ENCODE measurements around the gene HEMK1.
A peak's percentile ranks its signal among the peaks of the same experiment; 100 is the strongest.

The HEMK1 gene

GRCh38 chr3:50617096-50617791, 47.9 kb downstream of the HEMK1 start, which contains the start of gene MAPKAPK3:
TSS of gene MAPKAPK3 (plus strand) at chr3:50617151. CDS start at chr3:50617566, 415 bp downstream.
- peak; percentile 69 for DNase-seq

GRCh38 chr3:50617911-50618481, 48.7 kb downstream of the HEMK1 start:
- DNase-seq, result peak; percentile 45

DNA sequence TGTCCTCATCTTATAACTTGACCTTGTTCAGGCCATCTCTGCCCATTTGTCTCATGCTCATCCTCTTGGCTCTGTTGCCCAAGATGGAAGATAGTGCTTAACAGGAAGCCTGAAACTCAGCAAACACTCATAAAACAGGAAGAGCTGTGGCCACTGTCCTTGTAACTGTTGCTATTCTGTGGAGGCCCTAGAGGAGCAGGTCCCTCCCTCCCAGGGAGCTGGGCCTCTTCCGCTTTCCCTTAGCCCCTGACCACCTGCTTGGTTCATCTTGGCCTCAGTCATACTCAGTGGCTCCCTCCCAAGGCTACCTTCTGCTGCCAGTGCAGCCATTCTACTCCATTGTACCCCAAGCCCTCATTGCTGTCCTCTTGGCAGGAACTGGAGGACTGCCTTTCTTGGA, 51.1 kb downstream of the HEMK1 start:
- no peak for DNase-seq

GRCh38 chr3:50620820-50621219, 51.5 kb downstream of the HEMK1 start:
- DNase-seq, result no peak

DNA sequence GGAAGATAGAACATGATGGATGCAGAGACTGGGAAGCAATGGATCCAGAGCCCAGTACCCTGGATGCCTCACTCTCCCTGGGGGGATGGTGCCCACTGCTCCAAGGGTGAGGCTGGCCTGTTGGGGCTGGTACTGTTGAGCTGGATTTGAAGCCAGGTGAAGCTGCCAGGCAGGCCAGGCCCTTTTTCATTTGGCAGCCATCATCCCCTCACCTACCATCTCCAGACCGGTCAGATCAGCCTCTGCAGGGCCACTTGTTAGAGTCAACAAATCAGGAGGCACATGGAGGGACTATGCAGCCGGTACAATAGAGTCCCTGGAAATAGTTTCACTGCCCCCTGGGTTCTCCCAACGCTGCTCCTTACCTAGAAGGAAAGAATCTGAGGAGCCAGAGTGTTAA, 53.6 kb downstream of the HEMK1 start:
- no peak for DNase-seq

DNA sequence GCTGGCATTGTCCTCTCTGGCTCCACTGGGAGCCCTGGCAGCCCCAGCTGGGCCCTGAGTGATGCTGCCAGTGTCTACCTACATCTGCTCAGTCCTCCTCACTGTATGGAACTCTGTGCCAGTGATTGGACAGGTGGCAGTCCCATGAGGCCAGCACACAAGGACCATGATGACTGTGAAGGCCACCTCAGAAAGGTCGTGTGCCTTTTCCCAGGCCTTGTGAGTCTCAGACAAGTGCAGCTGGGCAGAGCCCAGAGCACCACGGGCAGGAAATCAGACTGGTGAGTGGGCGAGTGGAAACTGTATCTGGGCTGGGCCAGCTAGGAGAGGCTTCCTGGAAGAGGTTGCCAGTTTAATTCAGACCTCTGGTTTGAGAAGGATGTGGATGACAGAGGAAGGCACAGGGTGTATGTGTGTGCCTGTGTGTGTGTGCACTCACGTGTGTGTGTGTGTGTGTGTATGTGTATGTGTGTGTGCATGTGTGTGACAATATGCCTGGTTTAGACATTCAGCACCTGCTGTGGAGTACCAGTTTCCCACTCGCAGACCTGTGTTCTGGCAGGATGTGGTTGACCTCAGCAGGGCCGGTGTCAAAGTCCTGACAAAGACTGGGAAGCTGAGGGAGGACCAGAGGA, 54.6 kb downstream of the HEMK1 start:
- no peak for DNase-seq

DNA sequence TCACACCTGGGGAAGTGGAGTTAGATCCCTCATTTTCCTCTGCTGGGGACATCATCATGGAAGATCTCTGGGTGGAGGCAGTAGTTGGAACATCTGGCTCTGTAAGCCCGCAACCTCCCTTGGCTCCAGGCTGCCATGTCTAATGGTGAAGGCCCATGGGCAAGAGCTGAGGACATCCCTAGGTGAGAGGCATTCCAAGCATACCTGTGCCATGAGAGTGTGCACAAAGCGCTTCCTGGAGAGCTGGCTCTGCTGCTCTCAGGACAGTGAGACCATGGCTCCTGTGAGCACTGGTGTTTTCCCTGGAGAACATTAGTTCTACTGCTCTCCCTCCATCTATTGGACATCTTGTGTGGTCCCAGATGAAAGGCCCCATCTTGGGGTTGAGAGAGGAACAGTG, 55.3 kb downstream of the HEMK1 start:
- DNase-seq, result no peak

GRCh38 chr3:50625231-50626182, 56.2 kb downstream of the HEMK1 start:
- DNase-seq, result no peak

GRCh38 chr3:50626401-50626800, 57.1 kb downstream of the HEMK1 start:
- DNase-seq, result no peak

DNA sequence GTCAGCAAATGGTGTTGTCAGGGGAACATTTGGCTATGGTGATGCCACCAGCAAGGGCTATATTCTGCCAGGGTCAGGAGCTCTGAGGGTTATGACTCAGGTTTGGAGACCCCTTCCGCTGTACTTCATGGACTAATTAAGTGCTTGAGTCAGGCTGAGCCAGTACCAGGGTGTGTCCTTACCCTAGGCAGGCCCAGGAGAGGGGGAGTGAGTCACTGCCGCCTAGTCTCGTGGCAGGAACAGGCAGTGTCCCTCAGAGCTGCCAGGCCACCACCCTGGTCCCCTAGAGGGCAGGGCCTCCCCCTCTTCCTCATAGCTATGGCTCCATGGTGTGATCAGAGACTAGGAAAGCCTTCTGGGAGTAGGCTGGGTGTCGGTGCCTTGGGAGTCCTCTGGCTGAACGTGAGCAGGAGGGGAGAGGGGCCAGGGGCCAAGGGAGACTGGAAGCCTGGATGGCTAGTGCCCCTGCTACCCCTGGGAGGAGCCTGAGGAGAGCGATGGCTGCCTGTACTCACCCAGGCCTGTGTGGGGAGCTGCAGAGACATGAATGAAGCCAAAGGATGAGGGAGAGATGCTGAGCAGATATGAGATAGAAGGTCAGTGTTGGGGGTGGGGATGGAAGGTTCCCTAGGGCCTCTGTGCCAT, 58.2 kb downstream of the HEMK1 start:
- DNase-seq, result no peak

GRCh38 chr3:50628601-50629000, 59.3 kb downstream of the HEMK1 start:
- no peak for DNase-seq

GRCh38 chr3:50630394-50630793, 61.1 kb downstream of the HEMK1 start:
- no peak for DNase-seq

DNA sequence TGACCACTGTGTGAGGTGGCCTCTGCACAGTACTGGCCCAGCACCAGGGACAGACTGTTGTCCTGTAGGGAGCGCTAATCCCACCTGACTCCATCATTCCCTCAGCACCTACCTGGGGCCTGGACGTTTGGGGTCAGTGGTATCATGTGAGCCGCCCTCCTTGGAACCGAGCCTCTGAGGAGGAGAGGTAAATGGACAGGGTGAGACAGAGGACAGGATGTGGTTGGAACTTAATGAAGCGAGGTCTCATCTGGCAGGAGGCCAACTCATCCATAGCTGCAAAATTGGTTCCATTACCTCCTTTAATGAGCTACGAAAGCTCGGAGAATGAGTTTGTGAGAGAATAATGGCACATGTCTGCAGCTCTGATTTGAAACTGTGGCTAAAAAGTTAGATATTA, 61.6 kb downstream of the HEMK1 start:
- no peak for DNase-seq

DNA sequence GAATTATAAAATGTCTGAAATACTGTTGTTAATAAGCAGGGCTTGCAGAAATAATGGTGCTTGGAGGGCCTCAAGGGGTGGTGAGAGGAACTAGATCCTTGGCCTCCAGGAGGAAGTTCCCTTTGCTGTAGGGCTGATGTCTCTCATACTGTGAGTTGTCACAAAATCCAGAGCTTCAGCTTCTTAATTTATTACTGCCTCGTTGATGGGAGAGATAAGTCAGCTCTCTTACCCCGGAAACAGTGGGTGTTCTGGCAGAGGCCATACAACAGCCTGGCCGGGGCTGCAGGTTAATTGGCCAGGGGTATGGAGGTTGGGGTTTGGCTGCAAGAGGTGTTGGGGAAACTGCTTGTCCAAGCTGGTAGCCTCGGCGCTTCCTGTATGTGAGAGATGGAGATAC, 63.1 kb downstream of the HEMK1 start:
- no peak for DNase-seq

DNA sequence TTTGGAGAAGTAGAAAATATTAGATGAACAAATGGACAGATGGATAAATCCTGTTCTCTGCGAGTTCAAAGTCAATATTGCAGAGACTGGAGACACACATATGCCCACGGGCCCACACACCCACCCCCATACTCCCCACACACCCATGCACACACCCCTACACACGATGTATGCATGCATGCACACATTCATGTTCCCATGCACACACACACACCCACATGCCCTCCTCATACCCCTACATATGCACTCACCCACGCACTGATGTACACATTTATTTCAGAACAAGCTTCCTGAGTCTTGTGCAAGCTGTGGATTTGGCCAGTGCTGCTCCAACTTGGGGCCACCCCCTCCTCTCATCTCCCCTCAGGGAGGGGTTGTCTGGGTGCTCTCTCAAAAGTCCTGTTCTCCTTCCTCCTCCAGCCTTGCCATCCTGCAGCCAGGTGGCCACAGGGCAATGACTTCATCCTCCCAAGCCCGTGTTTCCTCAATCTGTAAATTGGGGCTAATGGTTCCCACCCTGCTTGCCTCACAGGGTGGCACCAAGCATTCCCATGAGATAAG, 64.0 kb downstream of the HEMK1 start:
- no peak for DNase-seq

DNA sequence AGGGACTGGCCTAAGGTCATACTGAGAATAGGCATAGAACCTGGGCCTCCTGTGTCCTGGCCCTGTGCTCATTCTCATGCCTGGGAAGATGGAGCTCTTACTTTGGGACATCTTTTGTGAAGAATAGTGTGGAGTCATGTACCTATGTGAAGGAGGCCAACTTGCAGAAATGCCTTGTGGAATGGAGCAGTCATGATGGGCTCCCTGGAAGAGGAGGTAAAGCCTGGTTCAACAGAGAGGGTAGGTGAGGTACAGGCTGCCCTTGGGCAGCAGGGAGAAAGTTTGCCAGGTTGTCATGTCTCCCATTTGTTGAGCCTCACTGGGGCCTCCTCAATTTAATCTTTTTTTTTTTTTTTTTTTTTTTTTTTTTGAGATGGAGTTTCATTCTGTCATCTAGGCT, 65.7 kb downstream of the HEMK1 start:
- no peak for DNase-seq

GRCh38 chr3:50637011-50637410, 67.7 kb downstream of the HEMK1 start:
- DNase-seq, result no peak

DNA sequence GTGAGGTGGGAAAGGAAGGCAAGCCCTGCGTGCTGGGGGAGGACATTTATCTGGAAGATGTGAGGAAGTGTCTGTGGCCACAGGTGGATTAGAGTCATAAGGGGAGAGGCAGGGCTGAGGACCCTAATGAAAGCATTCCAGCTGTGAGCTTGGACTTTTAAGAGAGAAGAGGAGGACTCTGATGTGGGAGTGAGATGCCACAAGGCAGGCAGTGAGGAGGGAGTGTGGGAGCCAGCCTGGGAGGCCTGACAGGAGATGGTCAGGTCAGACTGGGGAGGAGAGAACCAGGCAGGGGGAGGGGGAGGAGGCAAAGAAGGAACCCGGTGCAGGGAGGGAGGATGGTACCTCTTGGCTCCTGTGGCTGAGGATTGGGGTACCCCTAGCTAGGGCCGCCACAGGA, 68.6 kb downstream of the HEMK1 start:
- DNase-seq, result no peak

DNA sequence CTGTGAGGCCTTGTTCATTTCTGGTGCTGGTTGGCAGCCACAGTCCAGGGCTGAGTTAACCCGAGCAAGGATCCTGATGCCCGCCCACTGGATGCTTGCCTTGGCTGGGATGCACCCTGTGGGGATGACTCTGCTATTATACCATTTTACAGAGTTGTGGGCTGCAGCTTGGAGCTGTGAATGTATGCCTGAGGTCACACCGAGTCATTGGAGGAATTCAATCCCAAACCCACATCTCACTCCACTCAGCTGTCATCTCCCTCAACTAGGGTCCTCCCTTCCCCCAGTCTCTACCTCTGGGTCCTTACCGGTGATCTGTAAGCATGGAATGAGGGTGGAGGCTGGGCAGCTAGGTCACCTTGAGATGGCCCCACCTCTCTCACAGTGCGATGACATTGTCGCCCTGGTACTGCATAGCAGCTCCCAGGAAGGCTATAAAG, 69.8 kb downstream of the HEMK1 start:
- DNase-seq, result peak; percentile 61

DNA sequence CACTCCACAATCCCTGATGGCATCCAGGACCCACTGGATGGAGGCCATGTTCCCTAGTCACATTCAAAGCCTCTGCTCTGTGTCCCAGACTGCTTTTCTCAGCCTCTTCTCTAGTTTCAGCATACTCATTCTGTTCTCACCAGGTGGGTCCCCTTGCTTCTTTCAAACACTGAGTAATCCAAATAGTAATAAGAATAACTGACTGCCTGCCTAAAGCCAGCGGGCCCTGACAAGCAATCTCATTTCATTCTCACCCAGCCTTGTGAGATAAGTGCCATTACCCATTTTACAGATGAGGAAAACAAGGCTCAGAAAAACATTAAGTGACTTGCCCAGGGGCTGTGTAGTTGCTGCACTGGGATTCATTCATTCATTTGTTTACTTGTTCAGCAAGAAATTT, 73.1 kb downstream of the HEMK1 start:
- no peak for DNase-seq

DNA sequence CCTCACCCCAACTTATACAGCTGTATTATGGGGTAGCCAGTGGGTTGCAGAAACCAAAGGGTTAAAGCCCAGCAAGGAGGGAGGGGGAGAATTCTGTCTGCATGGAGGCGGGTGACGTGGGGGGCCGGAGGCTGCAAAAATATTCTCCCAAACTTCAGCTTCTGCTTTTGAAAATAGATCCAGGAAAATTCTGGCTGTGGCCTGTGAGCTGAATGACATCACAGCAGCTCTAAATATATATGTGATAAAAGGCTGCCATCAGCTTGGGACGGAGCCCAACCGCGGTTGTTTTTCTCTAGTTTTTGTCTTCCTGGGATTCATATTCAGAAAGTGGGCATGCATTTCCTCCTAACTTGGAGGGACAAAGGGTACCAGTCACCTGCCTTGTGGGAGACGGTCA, 75.2 kb downstream of the HEMK1 start:
- peak; percentile 62 for DNase-seq

- DNase-seq, result no peak
These were observed 76.1 kb downstream of the HEMK1 start for GRCh38 chr3:50645378-50645777.

Measured in femur (tissue), 1 donor.